Mesenchymal stem cell (in vitro differentiated cells and primary cell): Measurements from ENCODE around the gene JPH4.

Experiments used
- DNase-seq: peaks from one replicate; pipeline ENCODE4 v3.0.0-alpha.2; 2013
- H2AFZ ChIP-seq: one replicate; pipeline ENCODE4 v1.6.1; 2013; ENCODE audit warnings: low read depth, mild to moderate bottlenecking, control low read depth, inconsistent platforms, low read length, moderate library complexity
- H2AK5ac ChIP-seq: 2 replicates; pipeline ENCODE4 v1.6.1; 2013; ENCODE audit warnings: low read length, moderate library complexity, mild to moderate bottlenecking, inconsistent platforms; ENCODE audit not compliant: severe bottlenecking
- H2BK120ac ChIP-seq: one replicate; pipeline ENCODE4 v1.6.1; 2013; ENCODE audit warnings: low read depth, mild to moderate bottlenecking, inconsistent platforms, low read length, moderate library complexity
- H2BK12ac ChIP-seq, 2 experiments: one replicate each; pipeline ENCODE4 v1.6.1; 2013; ENCODE audit warnings: inconsistent platforms in 2 of 2, low read length in 2 of 2, mild to moderate bottlenecking in 2 of 2, moderate library complexity in 2 of 2, control low read depth in 1 of 2
- H2BK15ac ChIP-seq: one replicate; pipeline ENCODE4 v1.6.1; 2013; ENCODE audit warnings: mild to moderate bottlenecking, low read depth, inconsistent platforms; ENCODE audit not compliant: poor library complexity, severe bottlenecking
- H2BK5ac ChIP-seq: 2 replicates; pipeline ENCODE4 v1.6.1; 2013; ENCODE audit warnings: low read depth, mild to moderate bottlenecking, low read length, control low read depth, inconsistent platforms; ENCODE audit not compliant: poor library complexity, severe bottlenecking
- H3K14ac ChIP-seq, 2 experiments: one replicate each; pipeline ENCODE4 v1.6.1; 2013; ENCODE audit warnings: inconsistent platforms in 2 of 2, low read length in 2 of 2, control low read depth in 1 of 2, mild to moderate bottlenecking in 1 of 2, moderate library complexity in 1 of 2
- H3K18ac ChIP-seq, 2 experiments: one replicate each; pipeline ENCODE4 v1.6.1; 2013; ENCODE audit warnings: inconsistent platforms in 2 of 2, low read length in 2 of 2, control low read depth in 1 of 2, low read depth in 1 of 2, mild to moderate bottlenecking in 1 of 2
- H3K23ac ChIP-seq, 2 experiments: one replicate each; pipeline ENCODE4 v1.6.1; 2013; ENCODE audit warnings: inconsistent platforms in 2 of 2, low read length in 2 of 2, mild to moderate bottlenecking in 2 of 2, moderate library complexity in 2 of 2, control low read depth in 1 of 2
- H3K27ac ChIP-seq: 2 replicates; pipeline ENCODE4 v1.5.1; 2013; ENCODE audit warnings: mild to moderate bottlenecking, moderate library complexity, low read length, control low read depth, inconsistent platforms; ENCODE audit not compliant: poor library complexity, severe bottlenecking
- H3K27me3 ChIP-seq, 2 experiments: 2 replicates each; pipeline versions ENCODE4 v1.6.1 to v1.7.0; 2013; ENCODE audit warnings: low read length in 2 of 2, mild to moderate bottlenecking in 2 of 2, moderate library complexity in 2 of 2, control low read depth in 1 of 2, inconsistent platforms in 1 of 2; ENCODE audit not compliant: control insufficient read depth in 1 of 2, insufficient read depth in 1 of 2
- H3K36me3 ChIP-seq, 2 experiments: 2 replicates each; pipeline versions ENCODE4 v1.6.1 to v1.7.0; 2013; ENCODE audit warnings: low read length in 2 of 2, control low read depth in 1 of 2, inconsistent platforms in 1 of 2, low read depth in 1 of 2, mild to moderate bottlenecking in 1 of 2; ENCODE audit not compliant: insufficient read depth in 2 of 2, control insufficient read depth in 1 of 2
- H3K4ac ChIP-seq, 2 experiments: one replicate each; pipeline ENCODE4 v1.6.1; 2013; ENCODE audit warnings: inconsistent platforms in 2 of 2, low read length in 2 of 2, mild to moderate bottlenecking in 2 of 2, moderate library complexity in 2 of 2, control low read depth in 1 of 2, low read depth in 1 of 2
- H3K4me1 ChIP-seq: 2 replicates; pipeline ENCODE4 v1.6.1; 2013; ENCODE audit warnings: low read depth, low read length, control low read depth; ENCODE audit not compliant: control insufficient read depth, insufficient read depth
- H3K4me2 ChIP-seq: 2 replicates; pipeline ENCODE4 v1.6.1; 2013; ENCODE audit warnings: low read length, mild to moderate bottlenecking, inconsistent platforms; ENCODE audit not compliant: poor library complexity, severe bottlenecking
- H3K4me3 ChIP-seq, 2 experiments: 2 replicates each; pipeline versions ENCODE4 v1.5.1 to v1.7.0; 2013; ENCODE audit warnings: low read length in 2 of 2, mild to moderate bottlenecking in 2 of 2, control low read depth in 1 of 2, low read depth in 1 of 2; ENCODE audit not compliant: insufficient read depth in 1 of 2
- H3K79me1 ChIP-seq: replicated peaks from 2 replicates; pipeline ENCODE4 v1.6.1; 2013; ENCODE audit warnings: mild to moderate bottlenecking, control low read depth, low read length, inconsistent platforms; ENCODE audit not compliant: poor library complexity, severe bottlenecking
- H3K9ac ChIP-seq: 2 replicates; pipeline ENCODE4 v1.7.0; 2013; ENCODE audit warnings: mild to moderate bottlenecking, low read length, moderate library complexity
- H3K9me3 ChIP-seq: 2 replicates; pipeline ENCODE4 v1.7.0; 2013; ENCODE audit warnings: mild to moderate bottlenecking, low read length; ENCODE audit not compliant: control insufficient read depth
- H4K8ac ChIP-seq: one replicate; pipeline ENCODE4 v1.6.1; 2013; ENCODE audit warnings: inconsistent platforms, mild to moderate bottlenecking, low read length, moderate library complexity
- H4K91ac ChIP-seq: one replicate; pipeline ENCODE4 v1.6.1; 2013; ENCODE audit warnings: mild to moderate bottlenecking, low read length, inconsistent platforms
- WGBS: methylation state at CpG from one replicate; pipeline ENCODE4 v1.1.7; 2013; ENCODE audit warnings: mixed read lengths; 5-methylcytosine and 5-hydroxymethylcytosine counted together

Gene JPH4

DNA sequence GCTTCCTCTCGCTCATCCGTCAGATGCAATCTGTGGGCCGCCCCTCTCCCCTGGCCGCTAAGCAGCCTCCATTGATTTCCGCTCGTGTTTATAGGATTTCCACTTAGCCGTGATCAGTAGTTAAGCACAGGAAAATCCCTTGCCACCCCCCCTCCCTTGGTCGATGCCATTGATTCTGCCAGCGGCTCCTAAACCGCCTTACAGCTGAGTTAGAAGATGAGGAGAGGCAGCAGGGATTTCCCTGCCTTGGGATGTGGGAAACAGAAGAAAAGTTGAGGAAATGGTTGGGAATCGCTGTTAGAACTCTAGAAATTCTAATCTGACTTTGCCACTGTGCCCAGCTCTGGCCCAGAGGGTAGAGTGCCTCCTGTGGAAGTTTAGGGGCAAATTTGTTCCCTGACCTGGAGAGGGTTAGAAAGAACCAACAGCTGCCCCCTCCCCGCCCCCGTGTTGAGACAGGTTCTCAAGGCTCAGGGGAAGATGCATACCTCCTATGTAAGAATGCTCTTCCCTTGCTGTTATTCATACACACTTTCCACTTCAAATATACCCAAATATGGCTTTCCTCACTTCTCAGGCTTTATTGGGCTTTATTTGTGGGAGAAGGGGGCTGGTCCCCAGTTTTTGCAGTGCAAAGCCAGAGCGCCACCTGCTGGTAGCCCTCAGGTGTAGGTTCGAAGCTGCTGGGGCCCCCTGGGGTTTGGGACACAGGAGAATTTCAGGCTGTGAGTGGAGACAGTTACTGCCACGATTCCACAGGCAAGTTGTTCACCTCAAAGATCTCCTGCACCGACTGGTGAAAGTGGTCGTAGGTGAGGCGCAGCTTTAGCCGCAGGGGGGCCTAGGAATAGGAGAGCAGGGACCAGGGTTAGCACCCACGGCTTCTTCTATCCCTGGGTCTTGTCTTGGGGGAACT is 19.3 kb downstream of the JPH4 start:
- Histone ChIP-seq H3K27me3 (no peaks in the 10 kb centered on the region), H2BK120ac (no peak overlapping the region), H3K4me3 (no peak overlapping the region), H2AK5ac (no peak overlapping the region), H3K23ac (no peak overlapping the region), H3K36me3 (peaks cover 45 to 55% of the 10 kb centered on the region in 2 experiments), H2BK15ac (no peak overlapping the region), H3K4ac (no peak overlapping the region), H4K91ac (no peak overlapping the region), H4K8ac (no peak overlapping the region), H3K9ac (peak overlapping the region; percentile 24), H3K79me1 (peaks cover 36% of the 10 kb centered on the region), H2AFZ (no peak overlapping the region), H3K4me2 (no peak overlapping the region), H3K4me1 (peaks cover 9% of the 10 kb centered on the region), H2BK12ac (no peak overlapping the region), H3K18ac (no peak overlapping the region), H3K9me3 (no peaks in the 10 kb centered on the region), H3K27ac (no peak overlapping the region), H3K14ac (no peak overlapping the region), H2BK5ac (no peak overlapping the region)
- DNase-seq = peak; percentile 61
- WGBS = 78% methylated on average over 18 of the region's 21 CpGs

DNA sequence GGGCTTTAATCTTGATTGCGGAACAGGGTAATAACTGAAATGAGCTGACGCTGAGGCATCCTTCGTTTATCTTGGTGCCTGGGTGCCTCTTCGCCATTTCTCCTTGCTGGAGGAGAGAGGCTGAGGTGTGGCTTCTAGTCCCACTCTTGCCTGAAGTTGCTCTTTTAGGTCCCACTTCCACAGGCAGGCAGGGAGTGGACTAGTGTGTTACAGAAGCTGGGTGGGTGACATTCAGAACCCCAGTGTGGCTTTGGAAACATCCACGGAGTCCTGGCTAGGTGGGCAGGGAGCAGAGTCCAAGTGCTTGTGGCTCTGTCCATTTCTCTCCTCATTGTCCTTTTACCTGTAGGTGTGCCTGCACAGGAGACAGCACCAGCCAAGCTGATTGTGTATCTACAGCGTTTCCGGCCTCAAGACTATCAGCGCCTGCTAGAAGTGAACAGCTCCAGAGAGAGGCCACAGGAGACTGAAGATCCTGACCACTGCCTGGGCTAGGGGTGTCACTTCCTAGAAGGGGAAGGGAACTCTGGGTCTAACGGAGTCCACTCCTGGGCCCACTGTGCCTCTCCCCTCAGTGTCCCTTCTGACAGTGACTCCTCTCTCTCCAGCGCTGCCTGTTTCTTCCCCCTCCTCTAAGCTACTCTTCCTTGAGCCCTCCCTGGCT is 20.1 kb downstream of the JPH4 start:
- H3K27me3 ChIP-seq = no peaks in the 10 kb centered on the region
- no peaks in the 10 kb centered on the region for H3K9me3 ChIP-seq
- no peak overlapping the region for H2AK5ac ChIP-seq
- WGBS = 92% methylated on average over 10 of the region's 10 CpGs
- H3K4me2 ChIP-seq = no peak overlapping the region
- no peak overlapping the region for H4K8ac ChIP-seq
- H3K18ac ChIP-seq = no peak overlapping the region
- H3K14ac ChIP-seq = no peak overlapping the region
- no peak overlapping the region for H2BK5ac ChIP-seq
- H2AFZ ChIP-seq = no peak overlapping the region
- peak overlapping the region; percentile 99 for H3K9ac ChIP-seq
- no peak for DNase-seq
- no peak overlapping the region for H3K4ac ChIP-seq
- H2BK15ac ChIP-seq = no peak overlapping the region
- peaks cover 45 to 47% of the 10 kb centered on the region in 2 experiments for H3K36me3 ChIP-seq
- H3K4me1 ChIP-seq = peaks cover 10% of the 10 kb centered on the region
- no peak overlapping the region for H2BK12ac ChIP-seq
- no peak overlapping the region for H3K23ac ChIP-seq
- no peak overlapping the region for H3K4me3 ChIP-seq
- no peak overlapping the region for H2BK120ac ChIP-seq
- H3K79me1 ChIP-seq = peaks cover 29% of the 10 kb centered on the region
- H4K91ac ChIP-seq = no peak overlapping the region
- H3K27ac ChIP-seq = no peak overlapping the region

DNA sequence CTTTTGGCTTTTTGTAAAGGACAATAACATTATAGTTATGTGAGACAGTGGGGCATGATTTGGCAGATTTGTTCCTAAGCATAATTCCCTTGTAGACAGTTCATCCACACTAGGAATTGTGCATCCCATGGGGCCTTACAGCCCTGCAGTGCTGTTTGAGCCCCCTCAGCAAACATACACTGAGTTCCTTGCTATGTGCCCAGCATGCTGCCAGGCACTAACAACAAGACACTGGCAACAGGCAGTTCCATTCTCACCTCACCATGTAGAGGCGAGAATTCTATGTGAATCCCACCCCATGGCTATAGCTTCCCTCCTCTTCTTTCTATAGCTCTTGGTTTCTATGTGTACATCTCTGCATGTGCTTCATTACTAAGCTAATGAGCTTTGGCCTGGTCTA is 20.6 kb downstream of the JPH4 start:
- Histone ChIP-seq H2BK5ac (no peak overlapping the region), H3K23ac (no peak overlapping the region), H2BK12ac (no peak overlapping the region), H2AFZ (no peak overlapping the region), H2AK5ac (peak overlapping the region; percentile 46), H3K9me3 (no peaks in the 10 kb centered on the region), H3K79me1 (peaks cover 27% of the 10 kb centered on the region), H3K18ac (no peak overlapping the region), H2BK120ac (no peak overlapping the region), H2BK15ac (no peak overlapping the region), H3K27me3 (no peaks in the 10 kb centered on the region), H3K4me1 (peaks cover 10% of the 10 kb centered on the region), H3K27ac (no peak overlapping the region), H4K91ac (no peak overlapping the region), H3K4me2 (no peak overlapping the region), H4K8ac (no peak overlapping the region), H3K14ac (no peak overlapping the region), H3K4ac (no peak overlapping the region), H3K36me3 (peaks cover 42 to 45% of the 10 kb centered on the region in 2 experiments), H3K9ac (peak overlapping the region; percentile 99), H3K4me3 (no peak overlapping the region)
- WGBS = 100% methylated on average over 1 of the region's 1 CpG
- DNase-seq = no peak

DNA sequence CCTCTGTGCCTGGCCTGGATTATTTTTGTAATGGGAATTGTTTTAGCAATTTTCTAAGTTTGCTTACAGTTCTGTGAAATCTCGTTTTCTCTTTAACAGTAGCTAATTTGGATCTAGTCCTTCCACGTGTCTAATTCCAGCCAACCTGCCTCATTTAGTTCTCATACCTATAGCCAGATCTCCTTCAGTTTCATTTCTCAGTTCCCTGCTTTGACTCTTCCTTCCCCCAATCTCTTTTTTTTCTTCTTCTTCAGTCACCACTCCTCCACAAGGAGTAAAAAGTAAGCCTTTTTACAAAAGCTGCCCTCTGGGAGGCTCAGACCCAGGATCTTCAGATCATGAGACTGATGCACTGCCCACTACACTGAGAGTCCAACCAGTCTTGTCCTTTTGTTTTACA is 21.1 kb downstream of the JPH4 start:
- H3K14ac ChIP-seq = no peak overlapping the region
- H3K27me3 ChIP-seq = no peaks in the 10 kb centered on the region
- H3K79me1 ChIP-seq = peaks cover 27% of the 10 kb centered on the region
- H4K91ac ChIP-seq = no peak overlapping the region
- H3K18ac ChIP-seq = no peak overlapping the region
- H3K9ac ChIP-seq = peak overlapping the region; percentile 99
- no peak overlapping the region for H3K4me2 ChIP-seq
- peak overlapping the region in 1 of 2 experiments; percentile 96 for H3K4me3 ChIP-seq
- no peak overlapping the region for H4K8ac ChIP-seq
- H3K36me3 ChIP-seq = peaks cover 42 to 45% of the 10 kb centered on the region in 2 experiments
- no peaks in the 10 kb centered on the region for H3K9me3 ChIP-seq
- no peak overlapping the region for H3K4ac ChIP-seq
- H3K23ac ChIP-seq = no peak overlapping the region
- H2BK15ac ChIP-seq = no peak overlapping the region
- 87% methylated on average over 2 of the region's 2 CpGs for WGBS
- H2BK120ac ChIP-seq = no peak overlapping the region
- H3K27ac ChIP-seq = no peak overlapping the region
- H3K4me1 ChIP-seq = peaks cover 10% of the 10 kb centered on the region
- no peak overlapping the region for H2AK5ac ChIP-seq
- no peak overlapping the region for H2BK12ac ChIP-seq
- DNase-seq = no peak
- no peak overlapping the region for H2BK5ac ChIP-seq
- H2AFZ ChIP-seq = no peak overlapping the region
